PC-9 (cell line): Measurements from ENCODE around the gene IFT22. TPM values are rescaled to one million over a fixed set of nuclear protein-coding genes. Genes with fewer than 3 reads are reported as not detected.
A peak's percentile ranks its signal among the peaks of the same experiment; 100 is the strongest.
"Not testable (repeated sequence)": the region's sequence is repeated elsewhere in the genome, so short reads cannot be mapped to it uniquely, and the experiment has no call there.

ENCODE experiments used
- BruUV-seq: library from RNA; stranded (reverse); fragments of 400-500 nt; replicated peaks from 2 replicates; lab custom pipeline; 2021; lab: Mats Ljungman, UMichigan
- CTCF ChIA-PET: fragments of 300-600 bp; sonication (Branson Sonifier 250); formaldehyde crosslinking; loops from one replicate; lab custom pipeline; 2022; ENCODE audit warnings: antibody characterized with exemption; lab: Charles Lee
- POLR2A ChIA-PET: fragments of 300-600 bp; sonication (Branson Sonifier 250); formaldehyde crosslinking; loops from one replicate; lab custom pipeline; 2022; ENCODE audit warnings: antibody characterized with exemption; ENCODE audit not compliant: unreplicated experiment; lab: Charles Lee
- DNase-seq, 2 experiments: peaks; one replicate each; pipeline versions ENCODE4 v3.0.0 to v3.0.0-alpha.2; 2015 to 2022; ENCODE audit warnings: mixed read lengths in 1 of 2
- H2AFZ ChIP-seq: fragments of 200-600 bp; sonication (generic); 2 replicates; pipeline ENCODE4 v1.8.1; 2017; ENCODE audit warnings: antibody characterized with exemption
- H3F3A ChIP-seq: fragments of 200-600 bp; sonication (generic); 2 replicates; pipeline ENCODE4 v1.8.1; 2017; ENCODE audit warnings: antibody characterized with exemption, mild to moderate bottlenecking, low read depth; ENCODE audit not compliant: insufficient read depth
- H3K27ac ChIP-seq: fragments of 200-600 bp; sonication (generic); 2 replicates; pipeline ENCODE4 v1.6.1; 2016; ENCODE audit warnings: mixed run types
- H3K27me3 ChIP-seq: fragments of 200-600 bp; sonication (generic); 2 replicates; pipeline ENCODE4 v1.6.1; 2016; ENCODE audit warnings: low read depth, mixed run types; ENCODE audit not compliant: insufficient read depth
- H3K36me3 ChIP-seq: fragments of 200-600 bp; sonication (generic); 2 replicates; pipeline ENCODE4 v1.6.1; 2016; ENCODE audit warnings: low read depth, mixed run types
- H3K4me1 ChIP-seq: fragments of 200-600 bp; sonication (generic); replicated peaks from 2 replicates; pipeline ENCODE4 v1.6.1; 2016; ENCODE audit warnings: mixed run types; ENCODE audit not compliant: insufficient read depth
- H3K4me2 ChIP-seq: fragments of 200-600 bp; sonication (generic); 2 replicates; pipeline ENCODE4 v1.6.1; 2017; ENCODE audit warnings: mixed run types
- H3K4me3 ChIP-seq: fragments of 200-600 bp; sonication (generic); 2 replicates; pipeline ENCODE4 v1.6.1; 2016; ENCODE audit warnings: mixed run types
- H3K79me2 ChIP-seq: fragments of 200-600 bp; sonication (generic); 2 replicates; pipeline ENCODE4 v1.6.1; 2017; ENCODE audit warnings: low read depth, mixed run types
- H3K9me2 ChIP-seq: fragments of 200-600 bp; sonication (generic); 2 replicates; pipeline ENCODE4 v1.8.1; 2017; ENCODE audit warnings: mild to moderate bottlenecking; ENCODE audit not compliant: insufficient read depth
- H3K9me3 ChIP-seq: fragments of 200-600 bp; sonication (generic); 2 replicates; pipeline ENCODE4 v1.8.1; 2016; ENCODE audit warnings: low read depth; ENCODE audit not compliant: insufficient read depth
- H4K20me1 ChIP-seq: fragments of 200-600 bp; sonication (generic); 2 replicates; pipeline ENCODE4 v1.8.1; 2017; ENCODE audit not compliant: insufficient read depth
- EZH2 ChIP-seq: fragments of 200-600 bp; sonication (generic); IDR thresholded peaks from 2 replicates; pipeline ENCODE4 v1.8.0; 2017; ENCODE audit warnings: antibody characterized with exemption, low read depth
- intact Hi-C: fragments of 100-400 bp; cut with micrococcal nuclease; formaldehyde crosslinking; loops from one replicate; pipeline ENCODE4 v1.10.0; 2022; ENCODE audit not compliant: unreplicated experiment
- total RNA-seq: library from RNA; stranded (reverse); gene quantifications from 2 replicates; pipeline ENCODE4 v1.2.3, GENCODE V29; 2021
- TF ChIP-seq, protein P1 (sequence below): fragments of 200-600 bp; sonication (generic); conservative IDR thresholded peaks from 2 replicates; pipeline ENCODE4 v1.6.1; 2017; ENCODE audit warnings: mixed run types, antibody characterized with exemption, mild to moderate bottlenecking, moderate library complexity

IFT22 gene
- total RNA-seq, 1 experiment from 2014 or later, result 53.0 TPM

DNA sequence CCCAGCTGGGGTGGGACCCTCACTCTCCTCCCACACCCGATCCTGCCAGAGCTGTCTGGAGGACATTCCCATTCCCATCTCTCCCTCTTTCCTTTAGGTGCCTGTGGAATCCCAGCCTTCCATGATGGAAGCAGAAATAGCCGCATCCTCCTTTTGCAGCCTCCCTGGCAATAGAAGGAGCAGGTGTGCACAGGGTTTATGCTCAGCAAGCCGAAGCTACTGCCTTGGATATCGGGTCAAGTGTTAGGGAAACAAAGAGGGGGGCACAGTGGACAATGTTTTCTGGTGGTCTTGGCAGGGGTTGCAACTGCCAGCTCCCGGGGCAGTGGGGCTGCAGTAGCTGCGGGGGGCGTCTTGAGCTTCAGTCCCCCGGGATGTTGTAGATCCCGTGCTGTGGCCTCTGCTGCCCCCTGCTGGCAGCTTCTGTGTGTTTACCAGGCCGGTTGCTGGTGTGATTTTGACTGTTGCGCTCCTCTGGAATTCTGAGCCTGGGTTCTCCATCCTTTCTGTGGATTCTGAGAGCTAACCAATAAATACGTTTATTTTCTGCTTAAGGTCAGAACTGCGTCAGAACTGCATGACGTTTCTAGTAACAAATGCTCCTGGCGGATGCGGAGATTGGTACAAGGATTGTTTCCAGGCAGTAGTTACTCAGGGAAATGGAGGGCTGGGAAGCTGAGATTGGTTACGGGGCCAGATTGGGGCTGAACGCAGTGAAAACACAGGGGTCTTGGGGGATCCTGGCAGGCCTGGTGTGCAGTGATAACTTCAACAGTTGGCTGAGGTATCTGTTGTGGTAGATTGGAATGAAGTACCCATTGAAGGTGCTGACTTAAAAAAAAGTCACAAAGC, 31.2 kb downstream of the IFT22 start:
- CTCF ChIA-PET, result interaction anchor here (0.6 to 1.1 kb wide), 5 partner anchors 90 to 843 kb away, joined by 3 to 11 read pairs (median 7); no protein-coding TSS in a partner anchor

GRCh38 chr7:101289687-101290086, 31.9 kb downstream of the IFT22 start:
- intact Hi-C loops, result loop anchor here (2.0 kb wide), 1 partner anchor 217 kb away; no protein-coding TSS in a partner anchor
- H3K9me3 ChIP-seq, H3F3A ChIP-seq, DNase-seq, BruUV-seq, H2AFZ ChIP-seq, H3K4me3 ChIP-seq, H3K9me2 ChIP-seq, H3K4me2 ChIP-seq, H3K4me1 ChIP-seq, H3K79me2 ChIP-seq, POLR2A ChIA-PET, H3K27ac ChIP-seq, H4K20me1 ChIP-seq, H3K36me3 ChIP-seq: not testable (repeated sequence)
- CTCF ChIA-PET, result interaction anchor here (0.6 kb wide), 1 partner anchor 146 kb away, joined by 9 read pairs; no protein-coding TSS in a partner anchor
- H3K27me3 ChIP-seq, result peaks cover 23% of the 10 kb centered on the region

More for the DNA sequence above, 31.2 kb downstream of the IFT22 start:
- not testable (repeated sequence) for BruUV-seq, H4K20me1 ChIP-seq, H3K4me1 ChIP-seq, H3K9me3 ChIP-seq, H3K27ac ChIP-seq, H3K4me2 ChIP-seq, H3K9me2 ChIP-seq, H3F3A ChIP-seq, H3K79me2 ChIP-seq, H2AFZ ChIP-seq, H3K36me3 ChIP-seq, H3K4me3 ChIP-seq
- peak in 1 of 2 experiments; percentile 59 for DNase-seq
- intact Hi-C loops, result loop anchor here (2.0 kb wide), 1 partner anchor 216 kb away; no protein-coding TSS in a partner anchor
- H3K27me3 ChIP-seq, result peaks cover 23% of the 10 kb centered on the region
- POLR2A ChIA-PET, result interaction anchor here (0.6 kb wide), 1 partner anchor 358 kb away, joined by 7 read pairs; no protein-coding TSS in a partner anchor
- TF ChIP-seq, protein P1, sequence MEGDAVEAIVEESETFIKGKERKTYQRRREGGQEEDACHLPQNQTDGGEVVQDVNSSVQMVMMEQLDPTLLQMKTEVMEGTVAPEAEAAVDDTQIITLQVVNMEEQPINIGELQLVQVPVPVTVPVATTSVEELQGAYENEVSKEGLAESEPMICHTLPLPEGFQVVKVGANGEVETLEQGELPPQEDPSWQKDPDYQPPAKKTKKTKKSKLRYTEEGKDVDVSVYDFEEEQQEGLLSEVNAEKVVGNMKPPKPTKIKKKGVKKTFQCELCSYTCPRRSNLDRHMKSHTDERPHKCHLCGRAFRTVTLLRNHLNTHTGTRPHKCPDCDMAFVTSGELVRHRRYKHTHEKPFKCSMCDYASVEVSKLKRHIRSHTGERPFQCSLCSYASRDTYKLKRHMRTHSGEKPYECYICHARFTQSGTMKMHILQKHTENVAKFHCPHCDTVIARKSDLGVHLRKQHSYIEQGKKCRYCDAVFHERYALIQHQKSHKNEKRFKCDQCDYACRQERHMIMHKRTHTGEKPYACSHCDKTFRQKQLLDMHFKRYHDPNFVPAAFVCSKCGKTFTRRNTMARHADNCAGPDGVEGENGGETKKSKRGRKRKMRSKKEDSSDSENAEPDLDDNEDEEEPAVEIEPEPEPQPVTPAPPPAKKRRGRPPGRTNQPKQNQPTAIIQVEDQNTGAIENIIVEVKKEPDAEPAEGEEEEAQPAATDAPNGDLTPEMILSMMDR, result peak; percentile 76

- Histone ChIP-seq H4K20me1 (no peaks in the 10 kb centered on the region), H3K4me3 (no peak overlapping the region), H3K79me2 (no peaks in the 10 kb centered on the region), H3K27ac (no peak overlapping the region), H3K4me1 (no peaks in the 10 kb centered on the region), H3K9me3 (no peaks in the 10 kb centered on the region), H3K36me3 (no peaks in the 10 kb centered on the region), H3K4me2 (no peak overlapping the region), H3F3A (no peaks in the 10 kb centered on the region), H3K9me2 (no peaks in the 10 kb centered on the region), H2AFZ (no peak overlapping the region), H3K27me3 (peaks cover 23% of the 10 kb centered on the region)
- BruUV-seq, result no TSS peak
- intact Hi-C loops, result no loop called here
- ChIA-PET POLR2A (no interaction called here), CTCF (interaction anchor here (0.6 kb wide), 1 partner anchor 397 kb away, joined by 5 read pairs; no protein-coding TSS in a partner anchor)
- TF ChIP-seq, protein P1, result no peak
- no peak for TF ChIP-seq EZH2
- DNase-seq, result no peak
Measured at GRCh38 chr7:101288439-101288838, 33.2 kb downstream of the IFT22 start.
